D721Med (cell line): ENCODE results near the gene PLEKHD1.

ENCODE experiments used
- DNase-seq: peaks from one replicate; pipeline ENCODE4 v3.0.0; 2011; ENCODE audit warnings: low spot score; ENCODE audit not compliant: insufficient read length
- FAIRE-seq: peaks from 2 replicates; lab custom pipeline; 2011; peaks lifted over from hg19 to GRCh38; lab: Jason Lieb, UNC
- TF ChIP-seq, protein P1 (sequence below): IDR thresholded peaks from 2 replicates; pipeline ENCODE4 v1.5.1; 2012; ENCODE audit warnings: mild to moderate bottlenecking, control low read depth; ENCODE audit not compliant: insufficient read depth; ENCODE audit errors: missing control alignments

PLEKHD1 gene

GRCh38 chr14:69480136-69480535 is 4.4 kb upstream of the PLEKHD1 start:
- FAIRE-seq = no peak

GRCh38 chr14:69481815-69482568 is 2.5 kb upstream of the PLEKHD1 start:
- no peak for DNase-seq
- TF ChIP-seq, protein P1, sequence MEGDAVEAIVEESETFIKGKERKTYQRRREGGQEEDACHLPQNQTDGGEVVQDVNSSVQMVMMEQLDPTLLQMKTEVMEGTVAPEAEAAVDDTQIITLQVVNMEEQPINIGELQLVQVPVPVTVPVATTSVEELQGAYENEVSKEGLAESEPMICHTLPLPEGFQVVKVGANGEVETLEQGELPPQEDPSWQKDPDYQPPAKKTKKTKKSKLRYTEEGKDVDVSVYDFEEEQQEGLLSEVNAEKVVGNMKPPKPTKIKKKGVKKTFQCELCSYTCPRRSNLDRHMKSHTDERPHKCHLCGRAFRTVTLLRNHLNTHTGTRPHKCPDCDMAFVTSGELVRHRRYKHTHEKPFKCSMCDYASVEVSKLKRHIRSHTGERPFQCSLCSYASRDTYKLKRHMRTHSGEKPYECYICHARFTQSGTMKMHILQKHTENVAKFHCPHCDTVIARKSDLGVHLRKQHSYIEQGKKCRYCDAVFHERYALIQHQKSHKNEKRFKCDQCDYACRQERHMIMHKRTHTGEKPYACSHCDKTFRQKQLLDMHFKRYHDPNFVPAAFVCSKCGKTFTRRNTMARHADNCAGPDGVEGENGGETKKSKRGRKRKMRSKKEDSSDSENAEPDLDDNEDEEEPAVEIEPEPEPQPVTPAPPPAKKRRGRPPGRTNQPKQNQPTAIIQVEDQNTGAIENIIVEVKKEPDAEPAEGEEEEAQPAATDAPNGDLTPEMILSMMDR = no peak
- FAIRE-seq = no peak

More at GRCh38 chr14:69480136-69480535, 4.4 kb upstream of the PLEKHD1 start:
- TF ChIP-seq, protein P1 = no peak
- DNase-seq = no peak

DNA sequence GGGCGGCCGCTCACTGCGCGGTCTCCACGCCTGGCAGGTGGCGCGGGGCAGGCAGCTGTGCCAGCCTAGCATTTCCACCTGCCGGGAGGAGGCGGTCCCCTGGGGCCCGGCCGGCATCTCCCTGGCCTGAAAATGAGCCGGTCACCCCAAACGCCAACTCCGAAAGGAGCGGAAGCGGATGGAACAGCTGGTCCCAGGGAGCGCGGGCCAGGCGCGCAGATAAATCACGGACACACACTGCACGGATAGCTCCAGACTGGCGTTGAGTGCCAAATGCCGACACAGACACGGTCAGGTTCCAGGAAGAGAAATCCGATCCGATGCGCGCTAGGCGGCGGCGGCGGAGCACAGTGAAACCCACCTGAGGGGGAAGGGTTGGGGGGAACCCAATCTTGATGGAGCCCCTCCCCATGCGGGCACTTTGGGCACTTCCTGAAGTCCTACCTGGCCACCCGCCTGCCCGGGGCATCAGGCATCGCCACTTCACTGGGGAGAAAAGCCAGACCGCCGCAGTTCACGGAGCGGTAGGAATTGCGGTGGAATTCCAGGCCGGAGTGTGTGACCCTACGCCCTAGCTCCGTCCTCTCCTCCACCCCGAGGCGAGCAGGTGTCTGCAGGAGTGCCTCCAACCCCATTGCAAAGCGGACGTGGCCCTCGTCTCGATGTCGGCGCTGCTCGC is 624 bp upstream of the PLEKHD1 start:
- TF ChIP-seq, protein P1 = no peak
- no peak for DNase-seq
- FAIRE-seq = no peak

- TF ChIP-seq, protein P1 = no peak
- DNase-seq = no peak
- no peak for FAIRE-seq
Measured at GRCh38 chr14:69485315-69485660, 760 bp downstream of the PLEKHD1 start.

DNA sequence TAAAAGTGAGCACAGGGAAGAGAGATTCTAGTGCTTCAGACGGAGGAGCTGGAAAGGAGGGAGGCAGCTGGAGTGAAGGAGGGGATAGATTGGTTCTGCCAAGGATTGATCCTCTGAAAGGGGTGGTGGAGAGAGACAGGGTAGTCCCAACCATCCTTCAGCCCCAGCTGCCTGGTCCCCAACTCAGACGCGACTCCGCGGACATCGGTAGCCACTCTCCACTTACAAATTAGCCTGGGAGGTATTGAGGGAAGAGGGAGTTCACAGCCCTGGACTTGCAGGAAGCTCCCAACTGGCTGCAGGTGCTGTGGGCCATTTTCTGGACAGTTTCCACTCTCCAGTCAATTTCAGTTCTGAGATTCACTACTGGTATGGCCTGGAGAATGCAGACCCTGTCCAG is 1.2 kb downstream of the PLEKHD1 start:
- TF ChIP-seq, protein P1 = no peak
- FAIRE-seq (no peak), DNase-seq (no peak)

DNA sequence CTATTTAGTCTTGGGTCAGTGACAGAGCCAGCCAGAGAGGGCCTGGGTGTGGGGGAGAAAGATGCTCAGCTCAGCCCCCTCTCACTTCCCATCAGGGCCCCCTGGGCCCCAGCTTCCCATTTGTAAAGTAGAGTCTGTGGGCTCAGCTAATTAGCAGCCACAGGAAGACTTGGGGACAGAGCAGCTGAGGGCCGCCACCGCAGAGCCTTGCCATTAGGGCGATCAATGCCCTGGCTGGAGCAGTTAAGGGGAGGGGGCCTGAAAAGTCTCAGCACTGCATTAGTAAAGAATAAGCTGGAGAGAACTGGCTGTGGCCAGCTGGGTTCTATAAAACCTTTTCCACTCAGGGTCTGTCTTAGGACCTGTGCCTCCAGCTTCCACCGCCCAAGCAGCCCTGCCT is 2.7 kb downstream of the PLEKHD1 start:
- FAIRE-seq (no peak), DNase-seq (no peak)

More for the DNA sequence above, 2.7 kb downstream of the PLEKHD1 start:
- TF ChIP-seq, protein P1 = no peak
